C4-2B (cell line): ENCODE measurements around the gene CDC37L1.

ENCODE experiments used
- CTCF ChIP-seq: fragments of 450-650 bp; conservative IDR thresholded peaks from 2 replicates; pipeline ENCODE4 v1.5.1; 2017; ENCODE audit warnings: mild to moderate bottlenecking
- ZFX ChIP-seq: fragments of 450-650 bp; IDR thresholded peaks from 2 replicates; pipeline ENCODE4 v1.6.1; 2017

GRCh38 chr9:4677392-4677791 lies 2.0 kb upstream of the CDC37L1 start:
- TF ChIP-seq CTCF, result no peak
- no peak for TF ChIP-seq ZFX
